Fibroblast of villous mesenchyme (primary cell): ENCODE data around the gene MAP3K2. TPM values are rescaled to one million over a fixed set of nuclear protein-coding genes. Genes with fewer than 3 reads are reported as not detected.

ENCODE experiments used
- DNase-seq: peaks from one replicate; pipeline ENCODE4 v3.0.0-alpha.2; 2010; ENCODE audit warnings: low read depth
- H3K4me3 ChIP-seq: 2 replicates; pipeline ENCODE4 v1.5.1; 2011; ENCODE audit warnings: low read depth, mild to moderate bottlenecking, low read length
- small RNA-seq: library from RNA; depleted of rRNA; stranded (forward); fragments of <200 nt; gene quantifications from one replicate; pipeline ENCODE3, GENCODE V24; 2012
- total RNA-seq: library from RNA; depleted of rRNA; stranded (reverse); fragments of >200 nt; gene quantifications from 2 replicates; pipeline ENCODE4 v1.2.3, GENCODE V29; 2012
- TF ChIP-seq, protein P1 (sequence below): IDR thresholded peaks from 2 replicates; pipeline ENCODE4 v1.5.1; 2012; ENCODE audit warnings: low read depth, mild to moderate bottlenecking, low read length; ENCODE audit not compliant: insufficient read depth

The MAP3K2 gene
- total RNA-seq, 1 donor, result 38.4 TPM

- TF ChIP-seq, protein P1, sequence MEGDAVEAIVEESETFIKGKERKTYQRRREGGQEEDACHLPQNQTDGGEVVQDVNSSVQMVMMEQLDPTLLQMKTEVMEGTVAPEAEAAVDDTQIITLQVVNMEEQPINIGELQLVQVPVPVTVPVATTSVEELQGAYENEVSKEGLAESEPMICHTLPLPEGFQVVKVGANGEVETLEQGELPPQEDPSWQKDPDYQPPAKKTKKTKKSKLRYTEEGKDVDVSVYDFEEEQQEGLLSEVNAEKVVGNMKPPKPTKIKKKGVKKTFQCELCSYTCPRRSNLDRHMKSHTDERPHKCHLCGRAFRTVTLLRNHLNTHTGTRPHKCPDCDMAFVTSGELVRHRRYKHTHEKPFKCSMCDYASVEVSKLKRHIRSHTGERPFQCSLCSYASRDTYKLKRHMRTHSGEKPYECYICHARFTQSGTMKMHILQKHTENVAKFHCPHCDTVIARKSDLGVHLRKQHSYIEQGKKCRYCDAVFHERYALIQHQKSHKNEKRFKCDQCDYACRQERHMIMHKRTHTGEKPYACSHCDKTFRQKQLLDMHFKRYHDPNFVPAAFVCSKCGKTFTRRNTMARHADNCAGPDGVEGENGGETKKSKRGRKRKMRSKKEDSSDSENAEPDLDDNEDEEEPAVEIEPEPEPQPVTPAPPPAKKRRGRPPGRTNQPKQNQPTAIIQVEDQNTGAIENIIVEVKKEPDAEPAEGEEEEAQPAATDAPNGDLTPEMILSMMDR, result no peak
- no peak overlapping the region for H3K4me3 ChIP-seq
- no peak for DNase-seq
Measured at GRCh38 chr2:127256381-127256780, 131.4 kb downstream of the MAP3K2 start.

GRCh38 chr2:127255721-127256120 lies 132.1 kb downstream of the MAP3K2 start:
- no peak overlapping the region for H3K4me3 ChIP-seq
- DNase-seq, result no peak
- TF ChIP-seq, protein P1, result no peak

DNA sequence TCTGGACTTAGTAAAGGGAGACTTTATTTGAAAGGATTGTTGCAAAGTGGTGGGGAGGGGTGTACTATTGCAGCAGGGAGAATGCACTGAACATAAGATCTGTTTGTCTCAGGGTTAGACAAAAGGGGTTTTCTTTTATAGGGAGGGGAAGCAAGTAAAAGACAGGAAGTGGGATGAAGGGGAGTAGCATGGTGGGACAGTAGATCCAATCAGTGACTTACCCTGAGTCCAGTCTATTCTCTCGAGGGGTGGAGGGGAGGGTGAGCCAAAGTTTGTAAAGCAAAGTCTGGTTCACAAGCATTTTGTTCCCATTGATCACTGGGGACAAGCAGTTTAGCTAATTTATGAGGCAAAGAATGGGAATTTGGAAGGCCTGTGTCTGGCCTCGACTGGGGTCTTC lies 132.6 kb downstream of the MAP3K2 start:
- DNase-seq, result no peak
- TF ChIP-seq, protein P1, result no peak
- H3K4me3 ChIP-seq, result no peak overlapping the region

DNA sequence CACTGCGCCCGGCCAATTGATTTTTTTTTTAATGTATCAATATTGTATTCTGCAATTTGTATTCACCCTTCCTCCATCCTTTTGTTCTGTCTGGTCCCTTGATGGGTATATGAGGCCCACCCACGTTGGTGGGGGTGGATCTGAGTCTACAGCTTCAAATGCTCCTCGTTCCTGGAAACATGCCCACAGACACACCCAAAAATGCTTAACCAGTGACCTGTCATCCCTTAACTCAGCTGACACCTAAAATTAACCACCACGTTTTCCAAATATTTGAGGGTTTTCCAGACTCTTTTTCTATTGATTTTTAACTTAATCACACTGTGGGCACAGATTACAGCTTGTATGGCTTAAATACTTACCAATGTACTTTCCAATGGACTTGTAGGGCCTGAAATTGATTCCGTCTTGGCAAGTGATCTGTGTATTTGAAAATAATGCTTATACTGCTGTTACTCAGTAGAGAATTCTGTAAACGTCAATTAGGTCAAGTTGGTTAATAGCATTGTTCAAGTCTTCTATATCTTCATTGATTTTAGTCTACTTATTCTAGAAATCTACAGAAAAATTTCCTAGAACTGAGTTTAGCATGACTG lies 133.3 kb downstream of the MAP3K2 start:
- H3K4me3 ChIP-seq, result no peak overlapping the region
- DNase-seq, result peak; percentile 9
- TF ChIP-seq, protein P1, result no peak

Small RNA genes lying within 50 kb of the gene (small RNA-seq; reads per million reads assigned to genes)
- gene MIR4783, result not detected
- 3.8 reads per million, percentile 75 among the genes with 10 or more reads in this experiment for gene RNU6-1147P

Other genes with a start within 250 kb of the MAP3K2 start
- gene CYP27C1, start 167.7 kb downstream of the MAP3K2 start, total RNA-seq, result under 0.01 TPM in 2 replicates
- gene ERCC3, start 93.8 kb downstream of the MAP3K2 start, total RNA-seq, result 43.8 and 47.1 TPM in 2 replicates
- not detected in 2 replicates for gene PROC, start 30.5 kb upstream of the MAP3K2 start, total RNA-seq
- 35.1 and 42.7 TPM in 2 replicates for gene IWS1, start 138.5 kb upstream of the MAP3K2 start, total RNA-seq
- 0.86 TPM in 1 of 2 replicates, not detected in the other for gene MYO7B, start 147.7 kb upstream of the MAP3K2 start, total RNA-seq